OCI-LY3 (cell line): ENCODE results near the gene CHAF1A.

ENCODE experiments used
- H2AFZ ChIP-seq: fragments of 200-600, 300-600 bp; shearing (Covaris generic); 2 replicates; pipeline ENCODE4 v1.6.0; 2014; ENCODE audit warnings: antibody characterized with exemption, low read depth, low read length
- H3K27ac ChIP-seq: fragments of 200-600, 300-600 bp; sonication (generic); 2 replicates; pipeline ENCODE4 v1.5.1; 2014; ENCODE audit warnings: mild to moderate bottlenecking, low read length, moderate library complexity, mixed read lengths
- H3K27me3 ChIP-seq: fragments of 200-600, 300-600 bp; sonication (generic); 2 replicates; pipeline ENCODE4 v1.6.1; 2014; ENCODE audit warnings: low read depth, low read length, mixed read lengths
- H3K36me3 ChIP-seq: fragments of 200-600, 300-600 bp; sonication (generic); replicated peaks from 2 replicates; pipeline ENCODE3; 2014; ENCODE audit warnings: low read depth, low read length, mixed read lengths
- H3K4me1 ChIP-seq: fragments of 300-600, 200-600 bp; sonication (generic); 2 replicates; pipeline ENCODE4 v1.6.1; 2014; ENCODE audit warnings: low read length, mixed read lengths
- H3K4me2 ChIP-seq: fragments of 200-600, 300-600 bp; sonication (generic); 2 replicates; pipeline ENCODE4 v1.6.1; 2014; ENCODE audit warnings: low read length, mixed read lengths
- H3K4me3 ChIP-seq: fragments of 300-600, 200-600 bp; sonication (generic); 2 replicates; pipeline ENCODE4 v1.5.1; 2014; ENCODE audit warnings: antibody characterized with exemption, mild to moderate bottlenecking, low read length, moderate library complexity
- H3K79me2 ChIP-seq: fragments of 300-600, 200-600 bp; shearing (Covaris generic); 2 replicates; pipeline ENCODE4 v1.6.1; 2014; ENCODE audit warnings: mild to moderate bottlenecking, low read length, mixed read lengths
- H3K9ac ChIP-seq: fragments of 300-600, 200-600 bp; shearing (Covaris generic); 2 replicates; pipeline ENCODE4 v1.6.0; 2014; ENCODE audit warnings: mild to moderate bottlenecking, low read length, moderate library complexity
- H3K9me3 ChIP-seq: fragments of 200-600, 300-600 bp; shearing (Covaris generic); 2 replicates; pipeline ENCODE4 v1.6.1; 2014; ENCODE audit warnings: low read length, mixed read lengths; ENCODE audit not compliant: insufficient read depth
- H4K20me1 ChIP-seq: fragments of 200-600, 300-600 bp; sonication (generic); 2 replicates; pipeline ENCODE4 v1.6.1; 2016; ENCODE audit warnings: low read length, mixed read lengths; ENCODE audit not compliant: insufficient read depth
- EZH2phosphoT487 ChIP-seq: fragments of 200-600 bp; shearing (Covaris generic); IDR thresholded peaks from 2 replicates; pipeline ENCODE4 v1.6.1; 2018; ENCODE audit warnings: antibody characterized with exemption, mixed run types, low read depth
- TF ChIP-seq, protein P1 (sequence below): fragments of 200-600, 300-600 bp; sonication (generic); IDR thresholded peaks from 2 replicates; pipeline ENCODE4 v1.5.1; 2014; ENCODE audit warnings: antibody characterized with exemption, low read length, low read depth

CHAF1A gene

DNA sequence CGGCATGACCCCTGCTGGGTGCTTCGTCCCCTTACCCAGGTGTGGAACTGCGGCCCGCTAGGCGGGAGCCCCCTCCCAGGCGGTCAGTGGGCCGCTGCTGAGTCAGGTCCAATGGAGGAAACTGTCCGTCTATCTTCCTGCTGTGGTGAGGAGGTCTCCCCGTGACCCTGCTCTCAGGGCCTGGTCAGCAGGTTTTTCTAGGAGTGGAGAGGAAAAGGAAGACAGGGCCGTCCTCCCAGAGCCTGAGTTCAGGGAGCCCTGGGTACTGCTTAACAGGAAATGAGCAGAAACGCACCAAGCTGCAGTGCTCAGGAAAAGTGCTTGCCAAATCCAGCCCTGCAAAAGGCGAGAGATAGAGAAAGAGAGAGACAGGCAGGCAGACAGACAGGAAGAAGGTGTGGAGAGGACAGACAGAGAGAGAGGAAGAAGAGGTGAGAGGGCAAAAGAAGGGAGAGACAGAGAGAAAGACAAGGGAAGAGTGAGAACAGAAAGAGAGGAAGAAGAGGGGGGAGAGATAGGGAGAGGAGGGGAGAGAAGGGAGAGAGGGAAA, 12.3 kb upstream of the CHAF1A start:
- H3K4me3 ChIP-seq = no peak overlapping the region
- H3K79me2 ChIP-seq = peaks cover 89% of the 10 kb centered on the region
- H3K4me2 ChIP-seq = no peak overlapping the region
- H3K27me3 ChIP-seq = no peaks in the 10 kb centered on the region
- H2AFZ ChIP-seq = no peak overlapping the region
- H3K9me3 ChIP-seq = no peaks in the 10 kb centered on the region
- peaks cover 78% of the 10 kb centered on the region for H4K20me1 ChIP-seq
- H3K36me3 ChIP-seq = peaks cover 10% of the 10 kb centered on the region
- no peaks in the 10 kb centered on the region for H3K4me1 ChIP-seq
- no peak for TF ChIP-seq EZH2phosphoT487
- TF ChIP-seq, protein P1, sequence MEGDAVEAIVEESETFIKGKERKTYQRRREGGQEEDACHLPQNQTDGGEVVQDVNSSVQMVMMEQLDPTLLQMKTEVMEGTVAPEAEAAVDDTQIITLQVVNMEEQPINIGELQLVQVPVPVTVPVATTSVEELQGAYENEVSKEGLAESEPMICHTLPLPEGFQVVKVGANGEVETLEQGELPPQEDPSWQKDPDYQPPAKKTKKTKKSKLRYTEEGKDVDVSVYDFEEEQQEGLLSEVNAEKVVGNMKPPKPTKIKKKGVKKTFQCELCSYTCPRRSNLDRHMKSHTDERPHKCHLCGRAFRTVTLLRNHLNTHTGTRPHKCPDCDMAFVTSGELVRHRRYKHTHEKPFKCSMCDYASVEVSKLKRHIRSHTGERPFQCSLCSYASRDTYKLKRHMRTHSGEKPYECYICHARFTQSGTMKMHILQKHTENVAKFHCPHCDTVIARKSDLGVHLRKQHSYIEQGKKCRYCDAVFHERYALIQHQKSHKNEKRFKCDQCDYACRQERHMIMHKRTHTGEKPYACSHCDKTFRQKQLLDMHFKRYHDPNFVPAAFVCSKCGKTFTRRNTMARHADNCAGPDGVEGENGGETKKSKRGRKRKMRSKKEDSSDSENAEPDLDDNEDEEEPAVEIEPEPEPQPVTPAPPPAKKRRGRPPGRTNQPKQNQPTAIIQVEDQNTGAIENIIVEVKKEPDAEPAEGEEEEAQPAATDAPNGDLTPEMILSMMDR = no peak
- no peak overlapping the region for H3K9ac ChIP-seq
- no peak overlapping the region for H3K27ac ChIP-seq

DNA sequence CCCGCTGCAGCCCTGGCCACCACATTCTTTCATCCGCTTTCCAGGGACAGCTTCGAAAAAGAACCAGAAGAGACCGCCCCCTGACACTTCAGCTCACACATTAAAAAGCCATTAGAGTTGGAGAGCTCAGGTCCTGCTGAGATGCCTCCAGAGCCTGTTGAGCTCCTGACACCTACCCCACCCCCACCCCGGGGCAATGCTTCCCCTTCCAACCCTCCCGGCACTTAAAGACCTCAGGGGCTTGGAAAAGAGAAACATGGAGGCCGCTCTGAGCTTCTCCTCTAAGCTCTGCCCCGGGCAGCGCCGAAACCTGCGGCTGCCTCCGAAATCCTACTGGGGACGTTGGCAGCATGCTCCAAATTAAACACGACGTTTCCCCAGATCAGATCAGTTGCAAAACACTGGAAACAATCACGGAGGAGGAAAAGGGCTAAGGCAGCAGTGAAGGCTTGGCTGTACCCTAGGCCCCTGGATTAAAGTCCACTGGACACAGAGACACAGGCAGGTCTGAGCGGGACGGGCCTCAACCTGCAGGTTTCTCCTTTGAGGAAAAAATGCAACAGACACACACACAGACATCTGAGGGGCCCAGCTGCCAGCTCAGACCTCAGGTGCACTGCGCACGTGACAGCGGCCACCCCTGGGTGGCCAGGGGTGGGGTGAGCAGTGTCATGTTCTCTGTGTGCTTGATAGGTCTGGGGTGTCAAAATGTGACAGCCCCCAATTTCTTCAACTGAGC, 11.7 kb upstream of the CHAF1A start:
- Histone ChIP-seq H3K9ac (no peak overlapping the region), H3K4me3 (no peak overlapping the region), H3K36me3 (peaks cover 13% of the 10 kb centered on the region), H4K20me1 (peaks cover 72% of the 10 kb centered on the region), H2AFZ (no peak overlapping the region), H3K4me2 (no peak overlapping the region), H3K27me3 (no peaks in the 10 kb centered on the region), H3K27ac (no peak overlapping the region), H3K79me2 (peaks cover 87% of the 10 kb centered on the region), H3K4me1 (no peaks in the 10 kb centered on the region), H3K9me3 (no peaks in the 10 kb centered on the region)
- TF ChIP-seq, protein P1 = no peak

DNA sequence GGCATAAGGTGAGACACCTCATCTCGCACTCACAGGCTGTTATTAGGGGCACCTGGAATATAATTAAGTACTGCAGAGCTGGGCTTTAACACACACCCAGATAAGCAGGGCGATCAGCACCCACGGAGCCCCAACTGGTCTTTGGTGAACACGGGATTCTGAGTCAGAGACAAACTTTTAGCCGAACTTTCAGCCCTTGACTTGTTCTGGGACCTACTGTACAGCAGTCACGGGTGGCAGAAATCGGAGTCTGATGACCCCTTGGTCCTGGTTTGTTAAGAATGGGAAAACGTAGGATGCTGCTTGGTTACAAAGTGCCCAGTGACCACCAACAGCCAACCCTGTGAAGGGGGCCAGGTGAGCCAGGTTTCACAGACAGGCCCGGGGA, 11.1 kb upstream of the CHAF1A start:
- no peak overlapping the region for H2AFZ ChIP-seq
- H3K27ac ChIP-seq = no peak overlapping the region
- H3K27me3 ChIP-seq = no peaks in the 10 kb centered on the region
- H3K9me3 ChIP-seq = no peaks in the 10 kb centered on the region
- H3K9ac ChIP-seq = no peak overlapping the region
- no peaks in the 10 kb centered on the region for H3K4me1 ChIP-seq
- H4K20me1 ChIP-seq = peaks cover 67% of the 10 kb centered on the region
- H3K4me3 ChIP-seq = no peak overlapping the region
- TF ChIP-seq EZH2phosphoT487 = no peak
- TF ChIP-seq, protein P1 = no peak
- peaks cover 88% of the 10 kb centered on the region for H3K79me2 ChIP-seq
- peaks cover 13% of the 10 kb centered on the region for H3K36me3 ChIP-seq
- H3K4me2 ChIP-seq = no peak overlapping the region

DNA sequence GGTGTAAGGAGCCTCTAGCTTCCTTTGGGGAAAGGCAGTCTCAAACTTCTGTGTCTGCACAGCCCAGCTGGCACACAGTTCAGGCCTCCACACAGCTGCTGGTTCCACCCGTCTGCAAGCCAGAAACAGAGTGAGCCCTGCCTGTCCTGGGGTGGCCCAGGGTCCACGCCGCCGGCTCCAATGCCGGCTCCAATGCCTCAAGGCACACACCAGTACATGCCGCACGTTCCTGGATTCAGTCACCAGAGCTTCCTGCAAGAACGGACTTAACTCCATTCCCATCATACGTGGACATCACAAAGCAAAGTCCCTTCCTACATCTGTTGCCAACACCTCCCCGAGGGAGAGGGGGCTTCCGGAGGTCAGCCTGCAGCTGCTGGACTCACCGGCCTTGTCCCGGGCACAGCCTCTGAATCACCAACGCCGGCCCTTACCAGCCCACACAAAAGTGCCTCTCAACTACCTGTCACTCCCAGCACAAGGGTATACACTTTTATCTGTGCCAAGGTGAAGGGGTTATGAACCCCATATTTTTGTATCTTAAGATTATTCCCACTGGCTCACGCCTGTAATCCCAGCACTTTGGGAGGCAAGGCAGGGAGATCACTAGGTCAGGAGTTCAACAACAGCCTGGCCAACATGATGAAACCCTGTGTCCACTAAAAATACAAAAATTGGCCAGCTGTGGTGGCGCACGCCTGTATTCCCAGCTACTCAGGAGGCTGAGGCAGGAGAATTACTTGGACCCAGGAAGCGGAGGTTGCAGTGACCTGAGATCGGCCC, 10.5 kb upstream of the CHAF1A start:
- H4K20me1 ChIP-seq = peaks cover 68% of the 10 kb centered on the region

More for the DNA sequence above, 10.5 kb upstream of the CHAF1A start:
- no peak overlapping the region for H3K9ac ChIP-seq
- H2AFZ ChIP-seq = no peak overlapping the region
- no peak overlapping the region for H3K27ac ChIP-seq
- H3K36me3 ChIP-seq = peaks cover 19% of the 10 kb centered on the region
- no peaks in the 10 kb centered on the region for H3K9me3 ChIP-seq
- TF ChIP-seq, protein P1 = no peak
- TF ChIP-seq EZH2phosphoT487 = no peak
- no peak overlapping the region for H3K4me3 ChIP-seq
- H3K27me3 ChIP-seq = no peaks in the 10 kb centered on the region
- no peaks in the 10 kb centered on the region for H3K4me1 ChIP-seq
- peaks cover 90% of the 10 kb centered on the region for H3K79me2 ChIP-seq
- H3K4me2 ChIP-seq = no peak overlapping the region
